Measurements from ENCODE around the gene RAB8B.

- TF ChIP-seq POLR2A (IDR thresholded peaks at IDR 0.05; ENCODE audit: low read depth, low read length) = no peak
- no peak for TF ChIP-seq EZH2 (IDR thresholded peaks at IDR 0.05; ENCODE audit: borderline replicate concordance, control insufficient read depth, low read depth, low read length)
- no peak for TF ChIP-seq POLR2AphosphoS5 (IDR thresholded peaks at IDR 0.05; ENCODE audit: low read length)
- no peak for TF ChIP-seq EP300 (IDR thresholded peaks at IDR 0.05; ENCODE audit: borderline replicate concordance in 1 of 2, control insufficient read depth in 1 of 2, low read depth in 2 of 2, low read length in 2 of 2)
- no peak for TF ChIP-seq FOS (IDR thresholded peaks at IDR 0.05; ENCODE audit: borderline replicate concordance, extremely low read depth, insufficient read length)
- no peak for TF ChIP-seq IRF5 (IDR thresholded peaks at IDR 0.05; ENCODE audit: borderline replicate concordance)
- TF ChIP-seq YBX1 (IDR thresholded peaks at IDR 0.05) = 0 out of 2 replicates have a peak, but pooled peaks have one; percentile 29
- no peak for TF ChIP-seq CTCF (IDR thresholded peaks at IDR 0.05 in 2 of 3, conservative IDR thresholded peaks at IDR 0.05 in 1 of 3; ENCODE audit: control insufficient read depth in 2 of 3, extremely low read depth in 1 of 3, insufficient read depth in 1 of 3, low read depth in 3 of 3, low read length in 3 of 3)
- TF ChIP-seq HDGF (IDR thresholded peaks at IDR 0.05) = peak; percentile 96
These were observed 749 bp downstream of the RAB8B start for GRCh38 chr15:63189941-63190768.

Data from GM12878 (cell line).